Heart right ventricle (tissue), 16 donors: Measurements from ENCODE around the gene CCDC71L. TPM values are rescaled to one million over a fixed set of nuclear protein-coding genes. Genes with fewer than 3 reads are reported as not detected.

Experiments
- ATAC-seq, 8 donors: fragments of 200-7000 bp; cut with Tn5 transposase; one replicate each; pipeline ENCODE4 v1.9.1; 2020; ENCODE audit warnings: mild to moderate bottlenecking in 8 of 8, moderate library complexity in 8 of 8, moderate number of reproducible peaks in 1 of 8
- DNase-seq, 2 donors: peaks; one replicate each; pipeline ENCODE4 v3.0.0-alpha.2; 2020
- H3K27ac ChIP-seq, 10 donors: fragments of 200-600 bp; sonication (generic) in 2 of 10; one replicate each; pipeline versions ENCODE4 v1.5.0 to v1.8.0; 2020 to 2022; ENCODE audit warnings: mild to moderate bottlenecking in 3 of 10
- H3K27me3 ChIP-seq, 7 donors: fragments of 200-600 bp; one replicate each; pipeline ENCODE4 v1.8.0; 2021 to 2022; ENCODE audit warnings: mild to moderate bottlenecking in 2 of 7
- H3K36me3 ChIP-seq, 9 donors: fragments of 200-600 bp; sonication (generic) in 1 of 9; one replicate each; pipeline versions ENCODE4 v1.5.0 to v1.8.0; 2020 to 2022; ENCODE audit warnings: mild to moderate bottlenecking in 2 of 9
- H3K4me1 ChIP-seq, 9 donors: fragments of 200-600 bp; sonication (generic) in 1 of 9; one replicate each; pipeline versions ENCODE4 v1.5.0 to v1.8.0; 2020 to 2022; ENCODE audit warnings: mild to moderate bottlenecking in 4 of 9
- H3K4me3 ChIP-seq, 10 donors: fragments of 200-600 bp; sonication (generic) in 2 of 10; one replicate each; pipeline versions ENCODE4 v1.5.0 to v1.8.0; 2020 to 2022; ENCODE audit warnings: mild to moderate bottlenecking in 7 of 10, moderate library complexity in 2 of 10
- H3K9me3 ChIP-seq, 11 donors: fragments of 200-600 bp in 10 of 11; sonication (generic) in 2 of 11; one replicate each; pipeline versions ENCODE4 v1.5.0 to v1.8.0; 2013 to 2022; ENCODE audit warnings: mild to moderate bottlenecking in 2 of 11, control low read depth in 1 of 11, moderate library complexity in 1 of 11
- CTCF ChIP-seq, 9 donors: fragments of 200-600 bp; sonication (generic) in 2 of 9; IDR thresholded peaks; one replicate each; pipeline versions ENCODE4 v1.5.0 to v1.8.0; 2021 to 2022; ENCODE audit warnings: antibody characterized with exemption in 9 of 9, mild to moderate bottlenecking in 5 of 9, moderate library complexity in 1 of 9
- WGBS, 2 donors: extraction: QIAGEN DNeasy Blood & Tissue Kit; methylation state at CpG; one replicate each; pipeline ENCODE4 v1.1.7; 2013; ENCODE audit warnings: inconsistent platforms in 1 of 2; 5-methylcytosine and 5-hydroxymethylcytosine counted together
- intact Hi-C, 10 donors: fragments of 100-400 bp; cut with DNase I; formaldehyde crosslinking; loops; one replicate each; pipeline versions ENCODE4 v1.11.1 to v1.14.2; 2022
- polyA plus RNA-seq, 2 donors: library from polyadenylated mRNA; stranded (reverse); fragments of 200-250 nt; gene quantifications; one replicate each; pipeline ENCODE4 v1.2.3, GENCODE V29; 2013
- total RNA-seq, 10 donors: library from RNA; stranded (reverse); fragmentation: NEBNext Ultra II Directional in 3 of 10; extraction: Animal tissue kit (Norgen Biotek cat#: 25700) in 3 of 10; gene quantifications; one replicate each; pipeline versions ENCODE4 v1.2.1 to v1.2.4, GENCODE V29; 2021 to 2023
- donor health status: Arrhythmogenic right ventricular cardiomyopathy.
- donor health status: ischemic (EF 13 %, LVEDD 7.1; RV severe dilation, severe dysfunction).
- donor health status: healthy with polysubstance abuse.
- donor health status: DM: no; HTN: yes; CAD: no.
- donor health status: DM: no; HTN: no; CAD: no.
- donor health status: ischemic (EF 25% LVEDD 6.9; RV normal size, moderate dysfunction).
- donor health status: ischemic (EF 25% LVEDD 5.7; RV mildly dilated, moderate dysfunction).
- donor health status: healthy.
- donor health status: DM: yes; HTN: yes; CAD: no.
- donor health status: Ischemic cardiomyopathy.
- donor health status: ischemic (EF 35%, LVEDD 5.7; RV mildly dilated, moderate dysfunction).
- donor health status: nonischemic (EF 11% LVEDD 7.7; RV severe dilation, severe dysfunction).
- donor health status: DM: yes; HTN: yes; CAD: no.
- donor health status: PGD.
- donor health status: ischemic (EF 29% LVEDD 5.4; RV normal size, mild dysfunction).
- donor health status: nonischemic (EF 23%, LVEDD 6.1; RV moderate dilation, normal function).

Gene CCDC71L
- total and polyA plus RNA-seq, 12 donors, result 3.0 to 12.2 (median 5.6) TPM

- 83 to 85% methylated on average over 1 of the region's 1 CpG for WGBS, 2 donors
- H3K4me3 ChIP-seq, result no peak overlapping the region
- ATAC-seq (no peak), DNase-seq (no peak)
- intact Hi-C loops, result no loop called here
- H3K9me3 ChIP-seq, result peaks cover 0 to 5% (median 0%) of the 10 kb centered on the region in 11 donors
- H3K4me1 ChIP-seq, result no peaks in the 10 kb centered on the region
- no peaks in the 10 kb centered on the region for H3K36me3 ChIP-seq
- H3K27me3 ChIP-seq, result no peaks in the 10 kb centered on the region
- no peak overlapping the region for H3K27ac ChIP-seq
- TF ChIP-seq CTCF (IDR thresholded peaks at IDR 0.05), result no peak
Observed at GRCh38 chr7:106646256-106646655, 14.7 kb downstream of the CCDC71L start.

- H3K4me3 ChIP-seq, result no peak overlapping the region
- peaks cover 0 to 5% (median 0%) of the 10 kb centered on the region in 11 donors for H3K9me3 ChIP-seq
- intact Hi-C loops, result no loop called here
- DNase-seq (no peak), ATAC-seq (no peak)
- no peaks in the 10 kb centered on the region for H3K27me3 ChIP-seq
- 44 to 75% methylated on average over 1 of the region's 1 CpG for WGBS, 2 donors
- no peaks in the 10 kb centered on the region for H3K36me3 ChIP-seq
- H3K27ac ChIP-seq, result no peak overlapping the region
- H3K4me1 ChIP-seq, result peaks cover 0 to 2% (median 0%) of the 10 kb centered on the region in 9 donors
- TF ChIP-seq CTCF (IDR thresholded peaks at IDR 0.05), result no peak
Observed at GRCh38 chr7:106644999-106645398, 16.0 kb downstream of the CCDC71L start.

- Histone ChIP-seq H3K4me3 (no peak overlapping the region), H3K36me3 (no peaks in the 10 kb centered on the region), H3K27ac (no peak overlapping the region), H3K27me3 (no peaks in the 10 kb centered on the region), H3K4me1 (peaks cover 0 to 3% (median 0%) of the 10 kb centered on the region in 9 donors), H3K9me3 (peaks cover 0 to 5% (median 0%) of the 10 kb centered on the region in 11 donors)
- no peak for TF ChIP-seq CTCF (IDR thresholded peaks at IDR 0.05)
- WGBS, 2 donors, result 59 to 63% methylated on average over 2 of the region's 2 CpGs
- intact Hi-C loops, result no loop called here
- no peak for ATAC-seq
- DNase-seq, result no peak
Observed at GRCh38 chr7:106643216-106644000, 17.6 kb downstream of the CCDC71L start.

GRCh38 chr7:106641416-106641815, 19.5 kb downstream of the CCDC71L start:
- Histone ChIP-seq H3K27me3 (no peaks in the 10 kb centered on the region), H3K27ac (no peak overlapping the region), H3K36me3 (no peaks in the 10 kb centered on the region), H3K4me3 (no peak overlapping the region), H3K9me3 (peaks cover 0 to 10% (median 0%) of the 10 kb centered on the region in 11 donors), H3K4me1 (peaks cover 0 to 3% (median 0%) of the 10 kb centered on the region in 9 donors)
- no peak for DNase-seq
- ATAC-seq, result no peak
- 93% methylated on average over 3 of the region's 3 CpGs for WGBS, 2 donors
- intact Hi-C loops, result no loop called here
- TF ChIP-seq CTCF (IDR thresholded peaks at IDR 0.05), result no peak
